K562 (cell line): ENCODE measurements around the gene ATP6V0D1. TPM values are rescaled to one million over a fixed set of nuclear protein-coding genes. Genes with fewer than 3 reads are reported as not detected.

Experiments
- ATAC-seq: fragments of 200-7000 bp; cut with Tn5 transposase; 3 replicates; pipeline ENCODE4 v1.9.1; 2020; ENCODE audit warnings: moderate library complexity
- BruUV-seq: library from RNA; stranded (reverse); fragments of 400-500 nt; replicated peaks from 2 replicates; lab custom pipeline; 2021; lab: Mats Ljungman, UMichigan
- CTCF ChIA-PET: fragments of 300-600 bp; formaldehyde crosslinking; extraction: SDS; loops from one replicate; lab custom pipeline; 2021; ENCODE audit warnings: low intra/inter-chr PET ratio; lab: Yijun Ruan, JAX
- POLR2A ChIA-PET: fragments of 300-600, 350-650 bp; sonication (Branson Sonifier 250); formaldehyde crosslinking; extraction: SDS; loops from one replicate; lab custom pipeline; 2021; ENCODE audit warnings: antibody characterized with exemption, inconsistent platforms; lab: Yijun Ruan, JAX
- DNase-seq, 4 experiments: peaks; one replicate each; pipeline versions ENCODE4 v3.0.0 to v3.0.0-alpha.2; 2011 to 2018; ENCODE audit warnings: low spot score in 3 of 4, mixed read lengths in 3 of 4; ENCODE audit errors: extremely low read depth in 1 of 4
- FAIRE-seq: peaks from 2 replicates; lab custom pipeline; 2011; peaks lifted over from hg19 to GRCh38; lab: Jason Lieb, UNC
- H2AFZ ChIP-seq: 2 replicates; pipeline ENCODE4 v1.6.0; 2011; ENCODE audit warnings: low read depth, low read length, control low read depth, inconsistent platforms
- H3K27ac ChIP-seq: fragments of 200-600 bp; 3 replicates; pipeline ENCODE4 v1.8.0; 2011; ENCODE audit warnings: low read depth, mild to moderate bottlenecking, control low read depth, inconsistent platforms, low read length, moderate library complexity, mixed read lengths; ENCODE audit errors: extremely low read depth
- H3K27me3 ChIP-seq, 2 experiments: fragments of 300-600 bp in 1 of 2; 2 replicates in 1 of 2; 3 replicates in 1 of 2; pipeline versions ENCODE4 v1.6.0 to v1.8.0; 2011; ENCODE audit warnings: inconsistent platforms in 2 of 2, low read length in 2 of 2, mild to moderate bottlenecking in 1 of 2, mixed read lengths in 1 of 2, moderate library complexity in 1 of 2; ENCODE audit not compliant: control insufficient read depth in 2 of 2, insufficient read depth in 2 of 2
- H3K36me3 ChIP-seq: fragments of 300-600 bp; 3 replicates; pipeline ENCODE4 v1.8.0; 2011; ENCODE audit warnings: mild to moderate bottlenecking, low read length, inconsistent platforms; ENCODE audit not compliant: control insufficient read depth, insufficient read depth
- H3K4me1 ChIP-seq, 2 experiments: fragments of 200-600 bp in 1 of 2; replicated peaks in 1 of 2; 2 replicates in 1 of 2; 3 replicates in 1 of 2; pipeline versions ENCODE4 v1.5.1 to v1.8.0; 2011; ENCODE audit warnings: inconsistent platforms in 2 of 2, low read length in 2 of 2, mild to moderate bottlenecking in 1 of 2, mixed read lengths in 1 of 2, moderate library complexity in 1 of 2; ENCODE audit not compliant: control insufficient read depth in 2 of 2, insufficient read depth in 2 of 2
- H3K4me2 ChIP-seq: 2 replicates; pipeline ENCODE4 v1.6.1; 2011; ENCODE audit warnings: low read length, control low read depth, inconsistent platforms, mixed read lengths; ENCODE audit not compliant: insufficient read depth
- H3K4me3 ChIP-seq: fragments of 200-600 bp; sonication (generic), shearing (Covaris generic); 2 replicates; pipeline ENCODE4 v1.5.1; 2016; ENCODE audit warnings: control low read depth, inconsistent platforms
- H3K79me2 ChIP-seq: fragments of 200-600 bp; 3 replicates; pipeline ENCODE4 v1.8.0; 2011; ENCODE audit warnings: low read length, inconsistent platforms; ENCODE audit not compliant: control insufficient read depth, insufficient read depth
- H3K9ac ChIP-seq, 2 experiments: 2 replicates each; pipeline versions ENCODE4 v1.6.0 to v1.6.1; 2011; ENCODE audit warnings: low read depth in 2 of 2, low read length in 2 of 2, control low read depth in 1 of 2, inconsistent platforms in 1 of 2, mild to moderate bottlenecking in 1 of 2, mixed read lengths in 1 of 2; ENCODE audit not compliant: insufficient read depth in 1 of 2
- H3K9me1 ChIP-seq: one replicate; pipeline ENCODE4 v1.6.0; 2011; ENCODE audit warnings: inconsistent platforms, mild to moderate bottlenecking, low read length, moderate library complexity; ENCODE audit not compliant: control insufficient read depth, insufficient read depth
- H3K9me3 ChIP-seq: replicated peaks from 2 replicates; pipeline ENCODE4 v1.5.1; 2011; ENCODE audit warnings: low read depth, low read length, inconsistent platforms; ENCODE audit not compliant: control insufficient read depth, insufficient read depth
- H4K20me1 ChIP-seq: replicated peaks from 2 replicates; pipeline ENCODE4 v1.6.1; 2011; ENCODE audit warnings: low read length, inconsistent platforms, mixed read lengths; ENCODE audit not compliant: control insufficient read depth, insufficient read depth
- CBFB ChIP-seq: sonication (generic); formaldehyde crosslinking; IDR thresholded peaks from 2 replicates; pipeline ENCODE4 v1.4.0; 2020; ENCODE audit warnings: mild to moderate bottlenecking, missing genetic modification reagents
- FOXA1 ChIP-seq: fragments of 450-650 bp; IDR thresholded peaks from 2 replicates; pipeline ENCODE4 v1.6.1; 2016; ENCODE audit warnings: mild to moderate bottlenecking, borderline replicate concordance
- FOXA3 ChIP-seq, 2 experiments: fragments of 450-650 bp in 1 of 2; sonication (generic) in 1 of 2; formaldehyde crosslinking; IDR thresholded peaks in 1 of 2; conservative IDR thresholded peaks in 1 of 2; 2 replicates each; pipeline versions ENCODE4 v1.4.0 to v1.8.0; 2020 to 2022; ENCODE audit warnings: mild to moderate bottlenecking in 2 of 2, missing genetic modification reagents in 1 of 2
- IRF2 ChIP-seq: sonication (generic); formaldehyde crosslinking; IDR thresholded peaks from 2 replicates; pipeline ENCODE4 v1.8.1; 2022; ENCODE audit warnings: mild to moderate bottlenecking, missing genetic modification reagents
- MEIS2 ChIP-seq: fragments of 450-650 bp; IDR thresholded peaks from 2 replicates; pipeline ENCODE4 v1.6.1; 2014; ENCODE audit warnings: mild to moderate bottlenecking; ENCODE audit not compliant: partially characterized antibody
- NFXL1 ChIP-seq: fragments of 450-650 bp; formaldehyde crosslinking; IDR thresholded peaks from 2 replicates; pipeline ENCODE4 v1.4.0; 2021; ENCODE audit warnings: mild to moderate bottlenecking
- NR1H2 ChIP-seq: sonication (generic); formaldehyde crosslinking; IDR thresholded peaks from 2 replicates; pipeline ENCODE4 v1.4.0; 2020; ENCODE audit warnings: mild to moderate bottlenecking, missing genetic modification reagents
- PYGO2 ChIP-seq: fragments of 450-650 bp; IDR thresholded peaks from 2 replicates; pipeline ENCODE4 v1.6.1; 2016; ENCODE audit warnings: mild to moderate bottlenecking, missing genetic modification characterization, moderate library complexity, missing compliant biosample characterization
- SOX6 ChIP-seq: fragments of 450-650 bp; IDR thresholded peaks from 2 replicates; pipeline ENCODE4 v1.6.1; 2014; ENCODE audit warnings: mild to moderate bottlenecking
- ZNF253 ChIP-seq: fragments of 250-450 bp; sonication (Bioruptor Pico); conservative IDR thresholded peaks from 2 replicates; pipeline ENCODE4 v1.6.1; 2021; ENCODE audit warnings: mild to moderate bottlenecking
- WGBS: fragments of 100-300 bp; shearing (Covaris generic); methylation state at CpG from one replicate; pipeline ENCODE4 v1.1.6; 2016; ENCODE audit warnings: low coverage, mixed read lengths; ENCODE audit not compliant: insufficient coverage; ENCODE audit errors: missing lambda C conversion rate; 5-methylcytosine and 5-hydroxymethylcytosine counted together
- in situ Hi-C: fragments of 300-500 bp; cut with MboI; formaldehyde crosslinking; loops from 4 replicates; pipeline ENCODE4 v1.15.0; 2018; ENCODE audit warnings: inconsistent platforms, mixed read lengths
- intact Hi-C: fragments of 100-400 bp; cut with micrococcal nuclease; formaldehyde crosslinking; loops from 2 replicates; pipeline ENCODE4 v1.14.2; 2022
- polyA plus RNA-seq, 8 experiments: library from polyadenylated mRNA; depleted of rRNA in 4 of 8; stranded (reverse) in 5 of 8; unstranded in 3 of 8; fragments of >200 nt; fragmentation: Nextera tagmentation in 2 of 8; fragmentation: Illumina TruSeq in 1 of 8; extraction: Ambion mirVana in 2 of 8; extraction: Trizol in 1 of 8; gene quantifications; 2 replicates each; pipeline versions ENCODE4 v1.2.1 to v1.2.3, GENCODE V29; 2011 to 2014; ENCODE audit warnings: inconsistent platforms in 1 of 8, missing spikeins in 1 of 8
- total RNA-seq, 7 experiments: library from RNA; depleted of rRNA in 6 of 7; stranded (reverse); fragments of >200 nt in 6 of 7; fragmentation: Illumina TruSeq in 2 of 7; extraction: Trizol in 2 of 7; gene quantifications; 2 replicates each; pipeline versions ENCODE4 v1.2.1 to v1.2.3, GENCODE V29; 2011 to 2021; ENCODE audit warnings: low replicate concordance in 1 of 7
- TF ChIP-seq, protein P1 (sequence below): sonication (generic); formaldehyde crosslinking; IDR thresholded peaks from 2 replicates; pipeline ENCODE4 v1.8.0; 2023; ENCODE audit warnings: mild to moderate bottlenecking, missing genetic modification reagents
- TF ChIP-seq, protein P2 (sequence below): fragments of 250-450 bp; sonication (Bioruptor Pico); IDR thresholded peaks from 2 replicates; pipeline ENCODE4 v1.4.0; 2020; ENCODE audit warnings: mild to moderate bottlenecking, moderate library complexity

ATP6V0D1 gene
- total and polyA plus RNA-seq, 9 of the 15 experiments (the other 6 are each of a cell fraction or from before 2014, with no cell fraction given): 23.2 to 69.7 (median 45.6) TPM

DNA sequence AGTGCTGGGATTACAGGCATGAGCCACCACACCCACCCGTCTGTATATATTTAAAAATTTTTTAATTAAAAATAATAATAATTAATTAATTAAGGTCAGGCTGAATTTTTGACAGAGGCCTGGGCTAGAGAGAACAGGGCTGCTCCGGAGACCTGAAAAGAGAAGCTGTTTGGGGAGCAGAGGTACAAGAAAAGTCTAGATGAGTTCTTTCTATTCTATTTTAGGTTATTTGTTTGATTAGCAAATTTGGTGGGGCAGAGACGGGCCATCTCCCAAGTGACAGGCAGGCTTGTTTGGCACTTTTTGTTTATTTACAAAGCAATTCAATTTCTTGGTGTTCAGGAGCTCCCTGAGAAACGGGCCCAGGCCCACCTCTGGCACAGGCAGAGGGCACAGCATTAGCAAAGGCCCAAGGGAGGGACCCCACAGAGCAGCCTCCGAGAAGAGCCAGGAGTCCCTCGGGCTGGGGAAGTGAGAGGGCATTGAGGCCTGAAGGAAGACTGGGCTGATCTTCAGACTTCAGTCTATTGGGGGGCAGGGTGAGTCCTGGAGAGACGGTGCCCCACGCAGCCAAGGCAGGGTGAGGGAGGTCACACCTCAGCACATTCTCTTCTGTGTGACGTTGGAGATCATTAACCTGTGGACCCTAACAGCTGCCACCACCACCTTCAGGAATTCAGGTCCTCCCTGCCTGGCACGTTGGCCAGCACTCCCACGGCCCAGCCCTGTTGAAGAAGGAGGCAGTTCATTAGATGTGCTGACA, 36.9 kb upstream of the ATP6V0D1 start (continued):
- TF ChIP-seq, protein P1, sequence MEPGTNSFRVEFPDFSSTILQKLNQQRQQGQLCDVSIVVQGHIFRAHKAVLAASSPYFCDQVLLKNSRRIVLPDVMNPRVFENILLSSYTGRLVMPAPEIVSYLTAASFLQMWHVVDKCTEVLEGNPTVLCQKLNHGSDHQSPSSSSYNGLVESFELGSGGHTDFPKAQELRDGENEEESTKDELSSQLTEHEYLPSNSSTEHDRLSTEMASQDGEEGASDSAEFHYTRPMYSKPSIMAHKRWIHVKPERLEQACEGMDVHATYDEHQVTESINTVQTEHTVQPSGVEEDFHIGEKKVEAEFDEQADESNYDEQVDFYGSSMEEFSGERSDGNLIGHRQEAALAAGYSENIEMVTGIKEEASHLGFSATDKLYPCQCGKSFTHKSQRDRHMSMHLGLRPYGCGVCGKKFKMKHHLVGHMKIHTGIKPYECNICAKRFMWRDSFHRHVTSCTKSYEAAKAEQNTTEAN: no peak

DNA sequence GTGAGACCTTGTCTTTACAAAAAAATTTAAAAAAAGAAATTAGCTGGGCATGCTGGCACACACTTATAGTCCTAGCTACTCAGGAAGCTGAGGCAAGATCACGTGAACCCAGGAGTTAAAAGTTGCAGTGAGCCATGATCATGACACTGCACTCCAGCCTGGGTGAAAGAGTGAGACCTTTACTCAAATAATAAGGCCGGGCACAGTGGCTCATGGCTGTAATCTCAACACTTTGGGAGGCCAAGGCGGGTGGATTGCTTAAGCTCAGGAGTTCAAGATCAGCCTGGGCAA, 36.1 kb upstream of the ATP6V0D1 start:
- Histone ChIP-seq H2AFZ (no peak overlapping the region), H3K9me1 (no peaks in the 10 kb centered on the region), H3K4me1 (peaks cover 2 to 10% of the 10 kb centered on the region in 2 experiments; a peak in 4 of 5 replicates), H3K27me3 (no peaks in the 10 kb centered on the region), H4K20me1 (no peaks in the 10 kb centered on the region), H3K9me3 (no peaks in the 10 kb centered on the region), H3K4me2 (no peak overlapping the region), H3K36me3 (no peaks in the 10 kb centered on the region), H3K4me3 (no peak overlapping the region), H3K27ac (no peak overlapping the region), H3K79me2 (no peaks in the 10 kb centered on the region), H3K9ac (no peak overlapping the region)
- in situ Hi-C loops: no loop called here
- DNase-seq: no peak
- CTCF ChIA-PET: interaction anchor here (5.8 kb wide), 1 partner anchor 23 kb away, joined by 53 read pairs; no protein-coding TSS in a partner anchor
- TF ChIP-seq MEIS2: no peak
- TF ChIP-seq PYGO2 (tag): no peak
- no peak for TF ChIP-seq CBFB (CRISPR knock-in tag)
- TF ChIP-seq, protein P2, sequence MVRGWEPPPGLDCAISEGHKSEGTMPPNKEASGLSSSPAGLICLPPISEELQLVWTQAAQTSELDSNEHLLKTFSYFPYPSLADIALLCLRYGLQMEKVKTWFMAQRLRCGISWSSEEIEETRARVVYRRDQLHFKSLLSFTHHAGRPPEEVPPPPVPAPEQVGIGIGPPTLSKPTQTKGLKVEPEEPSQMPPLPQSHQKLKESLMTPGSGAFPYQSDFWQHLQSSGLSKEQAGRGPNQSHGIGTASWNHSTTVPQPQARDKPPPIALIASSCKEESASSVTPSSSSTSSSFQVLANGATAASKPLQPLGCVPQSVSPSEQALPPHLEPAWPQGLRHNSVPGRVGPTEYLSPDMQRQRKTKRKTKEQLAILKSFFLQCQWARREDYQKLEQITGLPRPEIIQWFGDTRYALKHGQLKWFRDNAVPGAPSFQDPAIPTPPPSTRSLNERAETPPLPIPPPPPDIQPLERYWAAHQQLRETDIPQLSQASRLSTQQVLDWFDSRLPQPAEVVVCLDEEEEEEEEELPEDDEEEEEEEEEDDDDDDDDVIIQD (CRISPR knock-in tag): no peak
- no peak for TF ChIP-seq SOX6
- no peak for TF ChIP-seq NFXL1 (CRISPR knock-in tag)
- TF ChIP-seq FOXA3 (CRISPR knock-in tag; conservative IDR thresholded peaks at IDR 0.05 in 1 of 2, IDR thresholded peaks at IDR 0.05 in 1 of 2): no peak
- TF ChIP-seq ZNF253 (CRISPR knock-in tag): no peak
- TF ChIP-seq FOXA1: no peak
- no peak for TF ChIP-seq NR1H2 (CRISPR knock-in tag)
- no peak for TF ChIP-seq IRF2 (CRISPR knock-in tag)
- FAIRE-seq: no peak
- BruUV-seq: no TSS peak
- WGBS: 30% methylated on average over 3 of the region's 3 CpGs
- intact Hi-C loops: loop anchor here (10.0 kb wide), 1 partner anchor 92 kb away; no protein-coding TSS in a partner anchor
- POLR2A ChIA-PET: no interaction called here
- ATAC-seq: no peak
